RWPE1 (cell line): ENCODE measurements around the gene OR2C1.

Experiments
- CTCF ChIA-PET: fragments of 350-600 bp; sonication (Branson Sonifier 250); formaldehyde crosslinking; extraction: SDS; loops from one replicate; lab custom pipeline; 2021; lab: Yijun Ruan, JAX
- POLR2A ChIA-PET: fragments of 400-600 bp; formaldehyde crosslinking; extraction: SDS; loops from one replicate; lab custom pipeline; 2020; ENCODE audit warnings: antibody characterized with exemption; ENCODE audit not compliant: low non-redundant PET; lab: Yijun Ruan, JAX
- DNase-seq: peaks from one replicate; pipeline ENCODE4 v3.0.0; 2012; ENCODE audit warnings: low spot score
- H3K27ac ChIP-seq: fragments of 450-650 bp; 2 replicates; pipeline ENCODE4 v1.5.1; 2017
- TF ChIP-seq, protein P1 (sequence below): fragments of 450-650 bp; conservative IDR thresholded peaks from 2 replicates; pipeline ENCODE4 v1.5.1; 2017; ENCODE audit warnings: low read depth, mild to moderate bottlenecking

The OR2C1 gene

DNA sequence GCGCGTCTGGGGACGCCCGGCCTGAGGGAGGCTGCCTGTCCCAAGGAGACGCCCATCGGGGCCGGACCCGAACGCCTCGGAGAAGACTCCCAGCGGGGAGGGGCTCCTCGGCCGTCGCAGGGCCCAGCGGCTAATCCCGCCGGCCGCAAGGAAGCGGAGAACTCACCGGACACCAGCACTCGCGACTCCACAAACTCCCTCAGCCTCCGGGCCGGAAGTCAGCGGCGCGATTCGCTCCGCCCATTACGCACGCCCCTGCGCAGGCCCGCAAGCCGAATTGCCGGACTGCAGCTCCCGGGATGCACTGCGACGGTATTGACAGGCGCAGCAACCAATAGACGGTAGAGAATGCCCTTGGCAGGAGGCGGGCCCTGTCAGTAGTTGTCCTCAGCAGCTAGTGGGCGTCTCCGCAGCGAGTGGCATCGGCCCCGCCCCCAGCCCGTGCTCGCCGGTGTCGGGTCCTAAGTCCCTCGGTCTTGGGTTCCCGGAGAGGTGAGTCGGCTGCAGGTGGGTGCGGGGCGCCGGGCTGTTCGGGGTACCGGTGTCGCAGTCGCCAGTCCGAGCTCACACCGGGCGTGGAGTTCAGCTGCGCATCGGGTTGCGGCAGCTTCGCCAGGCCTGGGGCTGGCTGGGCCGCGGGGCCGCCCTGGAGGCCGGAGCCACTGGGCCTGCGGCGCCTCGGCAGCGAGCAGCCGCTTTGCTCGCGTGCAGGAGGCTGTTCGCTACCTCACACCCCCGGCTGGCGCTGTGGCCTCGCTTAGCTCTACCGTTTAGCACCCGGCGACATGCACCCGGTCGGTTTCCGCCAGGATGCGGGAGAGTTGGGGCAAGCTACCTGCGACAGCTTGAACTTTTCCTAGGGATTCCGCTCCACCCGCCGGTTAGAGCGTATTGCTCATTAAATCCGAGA, 45.3 kb downstream of the OR2C1 start, which contains the start of the genes ZNF174 and ZSCAN32:
Gene ZNF174 (plus strand): TSS at position 437 of the 910 bp plus-strand sequence. CDS start 790 bp downstream, outside the sequence.
Gene ZSCAN32 (minus strand): TSS at position 226 of the 910 bp plus-strand sequence. CDS start 3,447 bp downstream, outside the sequence.
- DNase-seq, result peak; percentile 100
- TF ChIP-seq, protein P1, sequence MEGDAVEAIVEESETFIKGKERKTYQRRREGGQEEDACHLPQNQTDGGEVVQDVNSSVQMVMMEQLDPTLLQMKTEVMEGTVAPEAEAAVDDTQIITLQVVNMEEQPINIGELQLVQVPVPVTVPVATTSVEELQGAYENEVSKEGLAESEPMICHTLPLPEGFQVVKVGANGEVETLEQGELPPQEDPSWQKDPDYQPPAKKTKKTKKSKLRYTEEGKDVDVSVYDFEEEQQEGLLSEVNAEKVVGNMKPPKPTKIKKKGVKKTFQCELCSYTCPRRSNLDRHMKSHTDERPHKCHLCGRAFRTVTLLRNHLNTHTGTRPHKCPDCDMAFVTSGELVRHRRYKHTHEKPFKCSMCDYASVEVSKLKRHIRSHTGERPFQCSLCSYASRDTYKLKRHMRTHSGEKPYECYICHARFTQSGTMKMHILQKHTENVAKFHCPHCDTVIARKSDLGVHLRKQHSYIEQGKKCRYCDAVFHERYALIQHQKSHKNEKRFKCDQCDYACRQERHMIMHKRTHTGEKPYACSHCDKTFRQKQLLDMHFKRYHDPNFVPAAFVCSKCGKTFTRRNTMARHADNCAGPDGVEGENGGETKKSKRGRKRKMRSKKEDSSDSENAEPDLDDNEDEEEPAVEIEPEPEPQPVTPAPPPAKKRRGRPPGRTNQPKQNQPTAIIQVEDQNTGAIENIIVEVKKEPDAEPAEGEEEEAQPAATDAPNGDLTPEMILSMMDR, result no peak
- ChIA-PET POLR2A (interaction anchor here (1.2 to 1.6 kb wide), 3 partner anchors 36 to 137 kb away, joined by 3 to 5 read pairs (median 5); partner anchors contain the start of gene ZNF263), CTCF (interaction anchor here (0.6 to 1.3 kb wide), 2 partner anchors 36 to 289 kb away, joined by 3 to 4 read pairs; no protein-coding TSS in a partner anchor)
- peak within 1 kb of the TSS; percentile 89 for H3K27ac ChIP-seq

DNA sequence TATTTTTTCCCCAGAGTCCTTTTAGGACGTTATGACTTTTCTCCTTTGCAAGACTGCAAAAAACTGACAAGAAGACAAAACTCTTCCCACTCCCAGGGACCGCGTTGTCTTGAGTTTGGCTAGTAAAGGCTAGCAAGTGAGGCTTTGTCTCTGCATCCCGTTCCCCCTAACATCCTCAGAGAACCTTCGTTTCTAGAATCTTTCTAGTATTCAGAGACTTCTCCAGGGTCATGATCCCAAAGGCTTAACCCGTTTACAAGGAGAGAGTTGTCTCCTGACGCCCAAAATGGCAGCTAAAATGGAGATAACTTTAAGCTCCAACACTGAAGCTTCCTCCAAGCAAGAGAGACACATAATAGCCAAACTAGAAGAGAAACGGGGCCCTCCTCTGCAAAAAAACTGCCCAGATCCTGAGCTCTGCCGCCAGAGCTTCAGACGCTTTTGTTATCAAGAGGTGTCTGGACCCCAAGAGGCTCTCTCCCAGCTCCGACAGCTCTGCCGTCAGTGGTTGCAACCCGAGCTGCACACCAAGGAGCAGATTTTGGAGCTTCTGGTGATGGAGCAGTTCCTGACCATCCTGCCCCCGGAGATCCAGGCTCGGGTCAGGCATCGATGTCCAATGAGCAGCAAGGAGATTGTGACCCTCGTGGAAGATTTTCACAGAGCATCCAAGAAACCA, 46.2 kb downstream of the OR2C1 start:
- TF ChIP-seq, protein P1, result no peak
- peak; percentile 13 for DNase-seq
- ChIA-PET CTCF (interaction anchor here (0.7 to 1.3 kb wide), 2 partner anchors 37 to 441 kb away, joined by 3 read pairs; no protein-coding TSS in a partner anchor), POLR2A (interaction anchor here (1.2 to 1.6 kb wide), 2 partner anchors 37 to 138 kb away, joined by 3 to 5 read pairs; no protein-coding TSS in a partner anchor)
- peak overlapping the region; percentile 89 for H3K27ac ChIP-seq
